Hematopoietic multipotent progenitor cell treated with erythropoietin and hydrocortisone succinate and interleukin-3 and kit ligand, for 15 days (in vitro differentiated cells): ENCODE results near the gene NECAB2.

Experiments used
- DNase-seq: peaks from one replicate; pipeline ENCODE4 v3.0.0-alpha.2; 2015; ENCODE audit warnings: low spot score

NECAB2 gene

GRCh38 chr16:84026606-84027005, 58.6 kb downstream of the NECAB2 start:
- no peak for DNase-seq

GRCh38 chr16:84027625-84028024, 59.6 kb downstream of the NECAB2 start:
- DNase-seq, result no peak

GRCh38 chr16:84029297-84030047, 61.4 kb downstream of the NECAB2 start:
- DNase-seq, result no peak

GRCh38 chr16:84031556-84031955, 63.5 kb downstream of the NECAB2 start:
- no peak for DNase-seq

GRCh38 chr16:84032458-84033178, 64.6 kb downstream of the NECAB2 start:
- no peak for DNase-seq

GRCh38 chr16:84033251-84034195, 65.5 kb downstream of the NECAB2 start:
- DNase-seq, result no peak

GRCh38 chr16:84034516-84034915, 66.5 kb downstream of the NECAB2 start:
- no peak for DNase-seq

GRCh38 chr16:84036131-84036530, 68.1 kb downstream of the NECAB2 start:
- no peak for DNase-seq

GRCh38 chr16:84036982-84037425, 69.0 kb downstream of the NECAB2 start:
- DNase-seq, result no peak

GRCh38 chr16:84038469-84038868, 70.4 kb downstream of the NECAB2 start:
- DNase-seq, result no peak

- no peak for DNase-seq
Measured at GRCh38 chr16:84039696-84040095, 71.7 kb downstream of the NECAB2 start.

- DNase-seq, result no peak
Measured at GRCh38 chr16:84040226-84040822, 72.3 kb downstream of the NECAB2 start.

- no peak for DNase-seq
Measured at GRCh38 chr16:84040823-84041820, 73.1 kb downstream of the NECAB2 start.

- DNase-seq, result no peak
Measured at GRCh38 chr16:84041881-84042280, 73.8 kb downstream of the NECAB2 start.

GRCh38 chr16:84042308-84042878, 74.3 kb downstream of the NECAB2 start, which contains the start of gene SLC38A8:
TSS of gene SLC38A8 (minus strand) at chr16:84042795. CDS start at chr16:84042157, 638 bp downstream.
- no peak for DNase-seq

GRCh38 chr16:84042879-84043485, 74.9 kb downstream of the NECAB2 start:
- no peak for DNase-seq

GRCh38 chr16:84043486-84044117, 75.6 kb downstream of the NECAB2 start:
- DNase-seq, result no peak

GRCh38 chr16:84044118-84044488, 76.1 kb downstream of the NECAB2 start:
- DNase-seq, result no peak
